Mesothelial cell of epicardium (in vitro differentiated cells): Measurements from ENCODE around the gene RASL10A. TPM values are rescaled to one million over a fixed set of nuclear protein-coding genes. Genes with fewer than 3 reads are reported as not detected.

ENCODE experiments used
- DNase-seq, 2 experiments: peaks; one replicate each; pipeline ENCODE4 v3.0.0; 2021; ENCODE audit warnings: low spot score in 2 of 2; ENCODE audit not compliant: unreplicated experiment in 2 of 2
- H3K27ac Mint-ChIP-seq: 2 replicates; pipeline ENCODE4 v1.8.0; 2021; ENCODE audit warnings: mixed read lengths
- H3K27me3 Mint-ChIP-seq: 2 replicates; pipeline ENCODE4 v1.8.0; 2021; ENCODE audit warnings: low read depth, mixed read lengths
- H3K36me3 Mint-ChIP-seq: 2 replicates; pipeline ENCODE4 v1.8.0; 2021; ENCODE audit warnings: mixed read lengths
- H3K4me1 Mint-ChIP-seq: 2 replicates; pipeline ENCODE4 v1.8.0; 2021; ENCODE audit warnings: mixed read lengths
- H3K4me3 Mint-ChIP-seq: 2 replicates; pipeline ENCODE4 v1.8.0; 2021; ENCODE audit warnings: mild to moderate bottlenecking, moderate library complexity, mixed read lengths
- H3K9me3 Mint-ChIP-seq: 2 replicates; pipeline ENCODE4 v1.8.0; 2021; ENCODE audit warnings: mixed read lengths
- CTCF ChIP-seq: fragments of 200-600 bp; sonication (generic); IDR thresholded peaks from one replicate; pipeline ENCODE4 v1.5.0; 2021; ENCODE audit warnings: antibody characterized with exemption; ENCODE audit not compliant: unreplicated experiment
- total RNA-seq: library from RNA; stranded (reverse); gene quantifications from 3 replicates; pipeline ENCODE4 v1.2.1, GENCODE V29; 2021

RASL10A gene
- total RNA-seq, 1 donor from 2014 or later = 3.8 TPM

DNA sequence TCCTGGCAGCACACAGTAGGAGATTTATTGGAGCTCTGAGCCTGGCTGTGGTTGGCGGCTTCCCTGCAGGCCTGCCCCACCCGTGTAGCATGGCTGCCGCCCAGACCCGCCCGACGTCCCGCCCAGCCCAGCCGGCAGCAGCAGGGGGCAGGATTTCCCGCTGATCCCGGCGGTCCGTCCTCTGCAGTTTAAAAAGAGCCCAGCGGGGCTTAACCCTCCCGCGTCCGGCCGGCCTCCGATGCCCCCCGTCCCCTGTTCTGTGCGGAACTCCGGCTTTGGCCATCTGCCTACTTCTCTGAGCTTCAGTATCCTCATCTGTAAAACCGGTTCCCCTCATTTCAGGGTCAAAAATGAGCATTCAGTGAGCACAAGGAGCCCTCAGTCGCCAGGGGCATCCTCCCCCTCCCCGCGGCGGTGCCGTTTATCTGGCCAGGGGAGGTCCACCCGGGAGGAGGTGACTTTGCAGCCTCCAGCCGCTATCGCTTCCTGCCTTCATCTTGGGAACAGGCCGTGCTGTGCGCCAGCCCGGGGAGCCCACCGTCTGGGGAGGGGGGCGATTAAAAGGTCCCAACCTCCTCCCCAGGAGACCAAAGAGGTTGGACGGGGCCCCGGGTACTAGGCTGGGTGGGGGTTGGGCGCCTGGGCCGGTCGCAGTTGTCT lies 9.2 kb downstream of the RASL10A start, which contains the start of gene GAS2L1:
TSS of gene GAS2L1 (plus strand) at position 476 of the 660 bp plus-strand sequence. CDS start 1,456 bp downstream, outside the sequence.
- Mint-ChIP-seq H3K4me1 (peaks cover 9% of the 10 kb centered on the region), H3K27ac (peak within 1 kb of the TSS; percentile 86), H3K36me3 (no peaks in the 10 kb centered on the region), H3K27me3 (no peaks in the 10 kb centered on the region), H3K4me3 (peak within 1 kb of the TSS; percentile 81), H3K9me3 (no peaks in the 10 kb centered on the region)
- peak in 1 of 2 experiments; percentile 80 for DNase-seq
- no peak for TF ChIP-seq CTCF

- H3K27me3 Mint-ChIP-seq = no peaks in the 10 kb centered on the region
- no peaks in the 10 kb centered on the region for H3K9me3 Mint-ChIP-seq
- TF ChIP-seq CTCF = no peak
- peaks cover 7% of the 10 kb centered on the region for H3K4me1 Mint-ChIP-seq
- H3K4me3 Mint-ChIP-seq = peak overlapping the region; percentile 79
- no peak for DNase-seq
- H3K36me3 Mint-ChIP-seq = no peaks in the 10 kb centered on the region
- peak overlapping the region; percentile 85 for H3K27ac Mint-ChIP-seq
Observed at GRCh38 chr22:29305836-29306174, 9.7 kb downstream of the RASL10A start.

DNA sequence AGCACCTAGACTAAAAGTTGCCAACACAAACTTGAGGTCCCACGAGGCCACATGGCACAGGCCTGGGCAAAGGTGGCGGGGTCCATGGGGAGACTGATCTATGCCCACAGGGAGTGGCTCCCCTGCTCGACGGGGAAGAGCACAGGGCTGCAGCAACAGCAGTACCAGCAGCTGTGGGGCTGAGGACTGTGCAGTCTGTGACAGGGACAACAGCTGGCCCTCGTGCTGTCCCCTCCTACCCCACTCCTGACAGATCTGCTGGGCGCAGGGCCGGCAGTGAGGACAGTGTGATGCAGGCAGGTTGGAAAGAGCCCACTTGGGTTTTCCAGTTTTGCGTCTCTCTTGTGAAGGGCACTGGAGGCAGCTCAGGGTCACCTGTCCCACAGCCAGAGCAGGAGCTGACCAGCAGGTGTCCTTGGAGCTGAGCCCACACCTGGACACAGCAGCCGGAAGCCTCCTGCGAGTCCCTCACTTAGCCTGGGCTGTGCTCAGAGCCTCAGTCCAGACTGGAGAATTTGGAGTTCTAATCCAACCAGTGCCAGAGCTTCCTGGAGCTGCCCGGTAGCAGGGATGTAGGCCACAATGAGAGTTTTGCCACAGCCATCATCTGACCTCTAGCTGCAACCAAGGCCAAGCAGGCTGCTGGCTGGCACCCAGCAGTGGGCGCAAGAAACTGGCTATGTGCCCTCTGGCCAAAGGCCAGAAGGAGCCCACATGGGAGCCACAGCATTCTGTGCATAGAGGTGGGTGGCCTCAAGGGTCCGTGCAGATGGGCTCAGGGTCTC lies 12.6 kb downstream of the RASL10A start:
- H3K9me3 Mint-ChIP-seq = no peaks in the 10 kb centered on the region
- H3K36me3 Mint-ChIP-seq = peaks cover 16% of the 10 kb centered on the region
- TF ChIP-seq CTCF = no peak
- DNase-seq = no peak
- peaks cover 6% of the 10 kb centered on the region for H3K4me1 Mint-ChIP-seq
- no peak overlapping the region for H3K4me3 Mint-ChIP-seq
- no peaks in the 10 kb centered on the region for H3K27me3 Mint-ChIP-seq
- H3K27ac Mint-ChIP-seq = no peak overlapping the region

DNA sequence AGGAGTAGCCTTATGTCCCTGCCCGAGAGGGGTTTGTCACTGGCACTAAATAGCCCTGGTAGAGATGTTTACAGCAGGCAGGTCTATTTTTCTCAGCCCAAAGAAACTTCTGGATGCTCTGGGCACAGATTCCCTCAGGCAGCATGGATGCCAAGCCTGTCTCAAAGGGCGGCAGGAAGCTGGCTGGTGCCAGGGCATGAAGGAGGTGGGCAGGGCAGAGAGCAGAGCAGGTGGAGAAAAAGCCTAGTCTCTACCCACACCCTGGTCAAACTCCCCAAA lies 13.2 kb downstream of the RASL10A start:
- Mint-ChIP-seq H3K4me1 (peaks cover 2% of the 10 kb centered on the region), H3K4me3 (no peak overlapping the region), H3K27me3 (no peaks in the 10 kb centered on the region)

GRCh38 chr22:29301716-29302401 lies 13.6 kb downstream of the RASL10A start:
- DNase-seq = no peak
- Mint-ChIP-seq H3K9me3 (no peaks in the 10 kb centered on the region), H3K4me1 (peaks cover 2% of the 10 kb centered on the region), H3K27ac (no peak overlapping the region), H3K4me3 (no peak overlapping the region), H3K27me3 (no peaks in the 10 kb centered on the region), H3K36me3 (peaks cover 25% of the 10 kb centered on the region)
- TF ChIP-seq CTCF = no peak

More for the DNA sequence above, 13.2 kb downstream of the RASL10A start:
- no peak for DNase-seq
- no peak for TF ChIP-seq CTCF
- Mint-ChIP-seq H3K9me3 (no peaks in the 10 kb centered on the region), H3K27ac (no peak overlapping the region), H3K36me3 (peaks cover 21% of the 10 kb centered on the region)
